A673 (cell line): ENCODE data around the gene BEST1. TPM values are rescaled to one million over a fixed set of nuclear protein-coding genes. Genes with fewer than 3 reads are reported as not detected.

Experiments
- BruUV-seq: library from RNA; stranded (reverse); fragments of 400-500 nt; replicated peaks from 2 replicates; lab custom pipeline; 2021; lab: Mats Ljungman, UMichigan
- CTCF ChIA-PET: fragments of 300-600 bp; sonication (Branson Sonifier 250); formaldehyde crosslinking; loops from one replicate; lab custom pipeline; 2022; ENCODE audit warnings: antibody characterized with exemption; lab: Charles Lee
- POLR2A ChIA-PET: fragments of 300-600 bp; sonication (Branson Sonifier 250); formaldehyde crosslinking; loops from one replicate; lab custom pipeline; 2022; ENCODE audit warnings: antibody characterized with exemption; ENCODE audit not compliant: low non-redundant PET; lab: Charles Lee
- DNase-seq: peaks from one replicate; pipeline ENCODE4 v3.0.0-alpha.2; 2015; ENCODE audit warnings: low spot score
- H3K27ac ChIP-seq: fragments of 200-600 bp; sonication (generic); 2 replicates; pipeline ENCODE4 v1.5.1; 2016; ENCODE audit warnings: mixed run types, low read depth, mild to moderate bottlenecking, mixed read lengths, antibody characterized with exemption, low read length; ENCODE audit not compliant: poor library complexity, severe bottlenecking
- H3K27me3 ChIP-seq: fragments of 200-600 bp; sonication (generic); replicated peaks from 2 replicates; pipeline ENCODE4 v1.6.1; 2017; ENCODE audit warnings: mixed run types, low read depth, mild to moderate bottlenecking, mixed read lengths, antibody characterized with exemption, low read length; ENCODE audit not compliant: insufficient read depth, poor library complexity
- H3K36me3 ChIP-seq: fragments of 200-600 bp; sonication (generic); 2 replicates; pipeline ENCODE4 v1.6.1; 2016; ENCODE audit warnings: mixed run types, mild to moderate bottlenecking, mixed read lengths, antibody characterized with exemption, low read length; ENCODE audit not compliant: insufficient read depth, poor library complexity, severe bottlenecking
- H3K4me1 ChIP-seq: fragments of 200-600 bp; sonication (generic); 2 replicates; pipeline ENCODE4 v1.6.1; 2017; ENCODE audit warnings: mixed run types, mild to moderate bottlenecking, mixed read lengths, antibody characterized with exemption, low read length; ENCODE audit not compliant: insufficient read depth, poor library complexity, severe bottlenecking
- H3K4me3 ChIP-seq: fragments of 200-600 bp; sonication (generic); 2 replicates; pipeline ENCODE4 v1.5.1; 2016; ENCODE audit warnings: low read depth, mixed run types, mild to moderate bottlenecking, mixed read lengths, low read length; ENCODE audit not compliant: poor library complexity, severe bottlenecking
- H3K9me3 ChIP-seq: fragments of 200-600 bp; sonication (generic); 2 replicates; pipeline ENCODE4 v1.6.1; 2016; ENCODE audit warnings: mixed run types, low read depth, mild to moderate bottlenecking, mixed read lengths, antibody characterized with exemption, low read length; ENCODE audit not compliant: poor library complexity, severe bottlenecking
- EZH2 ChIP-seq: fragments of 200-600 bp; sonication (generic); IDR thresholded peaks from 2 replicates; pipeline ENCODE4 v1.6.1; 2017; ENCODE audit warnings: borderline replicate concordance, low read depth, mild to moderate bottlenecking, mixed read lengths, antibody characterized with exemption, low read length; ENCODE audit not compliant: poor library complexity, severe bottlenecking
- intact Hi-C: fragments of 100-400 bp; cut with micrococcal nuclease; formaldehyde crosslinking; loops from one replicate; pipeline ENCODE4 v1.10.0; 2022; ENCODE audit not compliant: unreplicated experiment
- total RNA-seq: library from RNA; stranded (reverse); gene quantifications from 2 replicates; pipeline ENCODE4 v1.2.3, GENCODE V29; 2021
- TF ChIP-seq, protein P1 (sequence below): fragments of 300-800, 200-600 bp; sonication (generic); conservative IDR thresholded peaks from 2 replicates; pipeline ENCODE4 v1.5.1; 2017; ENCODE audit warnings: low read depth, mild to moderate bottlenecking, antibody characterized with exemption, low read length, moderate library complexity, mixed read lengths

The BEST1 gene
- total RNA-seq, 1 experiment from 2014 or later, result 5.3 TPM

DNA sequence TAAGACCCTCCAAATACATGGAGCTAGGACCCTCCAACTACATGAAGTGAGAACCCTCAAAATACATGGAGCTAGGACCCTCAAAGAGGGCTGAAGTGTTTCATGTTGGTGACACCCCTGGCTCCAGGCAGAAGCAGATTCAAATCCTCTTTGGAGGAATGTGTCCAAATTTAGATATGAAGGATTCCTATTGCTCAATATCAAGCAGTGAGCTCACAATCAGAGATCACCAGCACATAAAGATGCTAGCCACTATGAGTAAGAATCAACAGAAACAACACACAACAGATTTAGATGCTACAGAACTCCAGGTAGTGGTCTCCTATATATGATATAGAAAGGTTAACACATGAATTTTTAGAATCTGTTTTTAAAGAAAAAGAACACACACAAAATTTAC is 21.5 kb upstream of the BEST1 start:
- Histone ChIP-seq H3K27me3 (no peaks in the 10 kb centered on the region), H3K9me3 (peaks cover 6% of the 10 kb centered on the region), H3K4me1 (peaks cover 15% of the 10 kb centered on the region), H3K36me3 (no peaks in the 10 kb centered on the region), H3K27ac (no peak overlapping the region), H3K4me3 (no peak overlapping the region)
- intact Hi-C loops, result no loop called here
- POLR2A ChIA-PET, result no interaction called here
- CTCF ChIA-PET, result interaction anchor here (1.2 kb wide), 1 partner anchor 16 kb away, joined by 4 read pairs; no protein-coding TSS in a partner anchor
- no peak for DNase-seq
- BruUV-seq, result no TSS peak
- no peak for TF ChIP-seq EZH2
- TF ChIP-seq, protein P1, sequence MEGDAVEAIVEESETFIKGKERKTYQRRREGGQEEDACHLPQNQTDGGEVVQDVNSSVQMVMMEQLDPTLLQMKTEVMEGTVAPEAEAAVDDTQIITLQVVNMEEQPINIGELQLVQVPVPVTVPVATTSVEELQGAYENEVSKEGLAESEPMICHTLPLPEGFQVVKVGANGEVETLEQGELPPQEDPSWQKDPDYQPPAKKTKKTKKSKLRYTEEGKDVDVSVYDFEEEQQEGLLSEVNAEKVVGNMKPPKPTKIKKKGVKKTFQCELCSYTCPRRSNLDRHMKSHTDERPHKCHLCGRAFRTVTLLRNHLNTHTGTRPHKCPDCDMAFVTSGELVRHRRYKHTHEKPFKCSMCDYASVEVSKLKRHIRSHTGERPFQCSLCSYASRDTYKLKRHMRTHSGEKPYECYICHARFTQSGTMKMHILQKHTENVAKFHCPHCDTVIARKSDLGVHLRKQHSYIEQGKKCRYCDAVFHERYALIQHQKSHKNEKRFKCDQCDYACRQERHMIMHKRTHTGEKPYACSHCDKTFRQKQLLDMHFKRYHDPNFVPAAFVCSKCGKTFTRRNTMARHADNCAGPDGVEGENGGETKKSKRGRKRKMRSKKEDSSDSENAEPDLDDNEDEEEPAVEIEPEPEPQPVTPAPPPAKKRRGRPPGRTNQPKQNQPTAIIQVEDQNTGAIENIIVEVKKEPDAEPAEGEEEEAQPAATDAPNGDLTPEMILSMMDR, result no peak

GRCh38 chr11:61930933-61931332 is 19.2 kb upstream of the BEST1 start:
- H3K4me3 ChIP-seq, result no peak overlapping the region
- no TSS peak for BruUV-seq
- no peak for DNase-seq
- H3K27ac ChIP-seq, result no peak overlapping the region
- H3K9me3 ChIP-seq, result peaks cover 6% of the 10 kb centered on the region
- H3K27me3 ChIP-seq, result no peaks in the 10 kb centered on the region
- ChIA-PET POLR2A (no interaction called here), CTCF (interaction anchor here (0.7 kb wide), 1 partner anchor 17 kb away, joined by 10 read pairs; no protein-coding TSS in a partner anchor)
- TF ChIP-seq EZH2, result no peak
- TF ChIP-seq, protein P1, result no peak
- H3K4me1 ChIP-seq, result peaks cover 7% of the 10 kb centered on the region
- no peaks in the 10 kb centered on the region for H3K36me3 ChIP-seq
- intact Hi-C loops, result no loop called here

DNA sequence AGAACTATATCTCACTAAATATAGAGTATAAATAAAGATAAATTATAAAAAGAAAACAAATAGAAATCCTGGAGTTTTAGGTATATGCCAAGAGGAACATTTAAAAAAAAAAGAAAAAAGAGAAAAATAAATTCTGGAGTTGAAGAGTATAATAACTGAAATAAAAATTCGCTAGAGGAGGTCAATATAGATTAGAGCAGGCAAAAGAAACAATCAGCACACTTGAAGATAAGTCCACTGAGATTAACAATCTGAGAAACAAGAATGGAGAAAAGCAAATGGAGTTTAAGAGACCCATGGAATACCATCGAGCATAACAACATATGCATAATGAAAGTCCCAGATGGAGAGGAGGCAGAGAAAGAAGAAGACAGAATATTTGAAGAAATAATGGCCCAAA is 14.3 kb upstream of the BEST1 start:
- H3K4me1 ChIP-seq, result no peaks in the 10 kb centered on the region
- CTCF ChIA-PET, result interaction anchor here (0.7 kb wide), 1 partner anchor 119 kb away, joined by 7 read pairs; the partner anchor contains the start of gene FADS1
- POLR2A ChIA-PET, result no interaction called here
- TF ChIP-seq, protein P1, result no peak
- TF ChIP-seq EZH2, result no peak
- no peak overlapping the region for H3K27ac ChIP-seq
- no peak overlapping the region for H3K4me3 ChIP-seq
- intact Hi-C loops, result no loop called here
- no peaks in the 10 kb centered on the region for H3K36me3 ChIP-seq
- BruUV-seq, result no TSS peak
- H3K9me3 ChIP-seq, result peaks cover 20% of the 10 kb centered on the region
- no peaks in the 10 kb centered on the region for H3K27me3 ChIP-seq
- no peak for DNase-seq
